Keratinocyte (primary cell): Measurements from ENCODE around the gene SLC7A1. TPM values are rescaled to one million over a fixed set of nuclear protein-coding genes. Genes with fewer than 3 reads are reported as not detected.

Source experiments
- DNase-seq: peaks from one replicate; pipeline ENCODE4 v3.0.0-alpha.2; 2011; ENCODE audit warnings: low read depth, missing footprints, low spot score
- FAIRE-seq: peaks from 2 replicates; lab custom pipeline; 2011; peaks lifted over from hg19 to GRCh38; lab: Jason Lieb, UNC
- H2AFZ ChIP-seq: 2 replicates; pipeline ENCODE4 v1.6.0; 2012; ENCODE audit warnings: low read length, control low read depth, inconsistent platforms; ENCODE audit not compliant: control insufficient read depth
- H3K27ac ChIP-seq: 2 replicates; pipeline ENCODE4 v1.5.1; 2011; ENCODE audit warnings: low read length; ENCODE audit not compliant: control insufficient read depth, insufficient read depth
- H3K27me3 ChIP-seq: 3 replicates; pipeline ENCODE4 v1.6.0; 2011; ENCODE audit warnings: low read length; ENCODE audit not compliant: control insufficient read depth, insufficient read depth; ENCODE audit errors: extremely low read depth
- H3K36me3 ChIP-seq, 2 experiments: 2 replicates in 1 of 2; 3 replicates in 1 of 2; pipeline ENCODE4 v1.5.1; 2011; ENCODE audit warnings: low read length in 2 of 2, mild to moderate bottlenecking in 1 of 2; ENCODE audit not compliant: control insufficient read depth in 2 of 2, insufficient read depth in 2 of 2; ENCODE audit errors: extremely low read depth in 1 of 2
- H3K4me1 ChIP-seq: 3 replicates; pipeline ENCODE4 v1.5.1; 2011; ENCODE audit warnings: low read length; ENCODE audit not compliant: control insufficient read depth, insufficient read depth; ENCODE audit errors: extremely low read depth
- H3K4me2 ChIP-seq: 3 replicates; pipeline ENCODE4 v1.6.0; 2011; ENCODE audit warnings: low read depth, low read length; ENCODE audit not compliant: control insufficient read depth, insufficient read depth; ENCODE audit errors: extremely low read depth
- H3K4me3 ChIP-seq, 3 experiments: fragments of 200-600 bp in 1 of 3; sonication (generic) in 1 of 3; 2 replicates in 2 of 3; 3 replicates in 1 of 3; pipeline ENCODE4 v1.5.1; 2011 to 2016; ENCODE audit warnings: low read length in 3 of 3, mild to moderate bottlenecking in 3 of 3, control low read depth in 2 of 3, inconsistent platforms in 1 of 3, low read depth in 1 of 3, mixed read lengths in 1 of 3, mixed run types in 1 of 3, moderate library complexity in 1 of 3; ENCODE audit not compliant: control insufficient read depth in 2 of 3, insufficient read depth in 2 of 3; ENCODE audit errors: extremely low read depth in 1 of 3
- H3K79me2 ChIP-seq: 2 replicates; pipeline ENCODE4 v1.6.0; 2012; ENCODE audit warnings: low read length; ENCODE audit not compliant: control insufficient read depth, insufficient read depth
- H3K9ac ChIP-seq: 3 replicates; pipeline ENCODE4 v1.6.0; 2011; ENCODE audit warnings: low read length; ENCODE audit not compliant: control insufficient read depth, insufficient read depth; ENCODE audit errors: extremely low read depth
- H3K9me1 ChIP-seq: 3 replicates; pipeline ENCODE4 v1.6.0; 2011; ENCODE audit warnings: low read length; ENCODE audit not compliant: control insufficient read depth, insufficient read depth; ENCODE audit errors: extremely low read depth
- H3K9me3 ChIP-seq: 2 replicates; pipeline ENCODE4 v1.5.1; 2012; ENCODE audit warnings: low read depth, low read length; ENCODE audit not compliant: control insufficient read depth
- H4K20me1 ChIP-seq: 3 replicates; pipeline ENCODE4 v1.6.0; 2011; ENCODE audit warnings: low read length; ENCODE audit not compliant: control insufficient read depth, insufficient read depth; ENCODE audit errors: extremely low read depth
- EZH2 ChIP-seq: IDR thresholded peaks from one replicate; pipeline ENCODE4 v1.6.1; 2012; ENCODE audit warnings: inconsistent platforms, mild to moderate bottlenecking, low read length, moderate library complexity
- dilution Hi-C: fragments of 300-500 bp; cut with MboI; formaldehyde crosslinking; loops from one replicate; pipeline ENCODE4 v1.7.0; 2020; ENCODE audit warnings: low sequenced_read_pairs; ENCODE audit not compliant: extremely low pct_ligation_motif_present
- polyA plus RNA-seq, 5 experiments: library from polyadenylated mRNA; depleted of rRNA in 3 of 5; stranded (reverse) in 3 of 5; stranded (forward) in 1 of 5; unstranded in 1 of 5; fragments of >200 nt; gene quantifications; 1 replicate in 1 of 5; 2 replicates in 3 of 5; 3 replicates in 1 of 5; pipeline versions ENCODE4 v1.2.1 to v1.2.3, GENCODE V29; 2011 to 2012; ENCODE audit warnings: missing spikeins in 2 of 5, low read depth in 1 of 5, low replicate concordance in 1 of 5
- TF ChIP-seq, protein P1 (sequence below), 3 experiments: IDR thresholded peaks in 1 of 3; conservative IDR thresholded peaks in 1 of 3; optimal IDR thresholded peaks in 1 of 3; 2 replicates in 2 of 3; 3 replicates in 1 of 3; pipeline versions ENCODE3 to v1.5.1; 2011; ENCODE audit warnings: low read length in 3 of 3, mild to moderate bottlenecking in 3 of 3, moderate library complexity in 2 of 3, control low read depth in 1 of 3, inconsistent platforms in 1 of 3; ENCODE audit not compliant: insufficient read depth in 2 of 3; ENCODE audit errors: extremely low read depth in 1 of 3

The SLC7A1 gene
- polyA plus RNA-seq, 1 donor (not counting 4 experiments of a cell fraction or from before 2014, with no cell fraction given), result 41.5 TPM

- H3K4me1 ChIP-seq, result peaks cover 79% of the 10 kb centered on the region
- FAIRE-seq (no peak), DNase-seq (no peak)
- H3K9me3 ChIP-seq, result no peaks in the 10 kb centered on the region
- TF ChIP-seq, protein P1, sequence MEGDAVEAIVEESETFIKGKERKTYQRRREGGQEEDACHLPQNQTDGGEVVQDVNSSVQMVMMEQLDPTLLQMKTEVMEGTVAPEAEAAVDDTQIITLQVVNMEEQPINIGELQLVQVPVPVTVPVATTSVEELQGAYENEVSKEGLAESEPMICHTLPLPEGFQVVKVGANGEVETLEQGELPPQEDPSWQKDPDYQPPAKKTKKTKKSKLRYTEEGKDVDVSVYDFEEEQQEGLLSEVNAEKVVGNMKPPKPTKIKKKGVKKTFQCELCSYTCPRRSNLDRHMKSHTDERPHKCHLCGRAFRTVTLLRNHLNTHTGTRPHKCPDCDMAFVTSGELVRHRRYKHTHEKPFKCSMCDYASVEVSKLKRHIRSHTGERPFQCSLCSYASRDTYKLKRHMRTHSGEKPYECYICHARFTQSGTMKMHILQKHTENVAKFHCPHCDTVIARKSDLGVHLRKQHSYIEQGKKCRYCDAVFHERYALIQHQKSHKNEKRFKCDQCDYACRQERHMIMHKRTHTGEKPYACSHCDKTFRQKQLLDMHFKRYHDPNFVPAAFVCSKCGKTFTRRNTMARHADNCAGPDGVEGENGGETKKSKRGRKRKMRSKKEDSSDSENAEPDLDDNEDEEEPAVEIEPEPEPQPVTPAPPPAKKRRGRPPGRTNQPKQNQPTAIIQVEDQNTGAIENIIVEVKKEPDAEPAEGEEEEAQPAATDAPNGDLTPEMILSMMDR (optimal IDR thresholded peaks at IDR 0.05 in 1 of 3, IDR thresholded peaks at IDR 0.05 in 1 of 3, conservative IDR thresholded peaks at IDR 0.05 in 1 of 3; ENCODE audit: extremely low read depth in 1 of 3, insufficient read depth in 2 of 3, low read length in 3 of 3), result no peak
- H2AFZ ChIP-seq, result no peak overlapping the region
- no peak overlapping the region for H3K4me2 ChIP-seq
- no peaks in the 10 kb centered on the region for H3K27me3 ChIP-seq
- dilution Hi-C loops, result no loop called here
- H3K27ac ChIP-seq, result no peak overlapping the region
- H3K36me3 ChIP-seq, result peaks cover 0 to 2% of the 10 kb centered on the region in 2 experiments
- peaks cover 20% of the 10 kb centered on the region for H3K9me1 ChIP-seq
- H4K20me1 ChIP-seq, result peaks cover 51% of the 10 kb centered on the region
- H3K79me2 ChIP-seq, result peaks cover 97% of the 10 kb centered on the region
- no peak overlapping the region for H3K4me3 ChIP-seq
- no peak overlapping the region for H3K9ac ChIP-seq
These were observed 30.7 kb downstream of the SLC7A1 start for GRCh38 chr13:29564818-29565217.

DNA sequence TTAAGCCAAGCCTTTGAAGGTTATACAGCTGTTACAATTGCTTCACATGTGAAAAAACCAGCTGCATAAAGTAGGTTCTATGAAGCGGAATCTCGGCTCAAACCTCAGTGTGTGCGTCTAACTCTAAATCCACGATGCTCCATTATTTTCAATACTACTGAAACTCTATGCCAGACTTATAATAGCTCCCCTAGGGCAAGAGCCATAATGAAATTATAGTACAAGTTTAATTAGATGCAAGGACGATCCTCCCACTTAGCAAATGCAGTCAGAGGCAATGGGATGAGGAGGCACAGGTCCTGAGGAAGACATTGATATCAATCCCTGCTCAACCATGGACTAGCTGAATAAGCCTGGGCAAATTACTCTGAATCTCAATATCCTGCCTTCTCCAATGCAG, 31.1 kb downstream of the SLC7A1 start:
- no peaks in the 10 kb centered on the region for H3K27me3 ChIP-seq
- peaks cover 0 to 2% of the 10 kb centered on the region in 2 experiments for H3K36me3 ChIP-seq
- FAIRE-seq (peak; percentile 5), DNase-seq (no peak)
- no peak overlapping the region for H3K9ac ChIP-seq
- H3K27ac ChIP-seq, result no peak overlapping the region
- H3K4me2 ChIP-seq, result no peak overlapping the region
- TF ChIP-seq EZH2, result no peak
- TF ChIP-seq, protein P1 (optimal IDR thresholded peaks at IDR 0.05 in 1 of 3, IDR thresholded peaks at IDR 0.05 in 1 of 3, conservative IDR thresholded peaks at IDR 0.05 in 1 of 3; ENCODE audit: extremely low read depth in 1 of 3, insufficient read depth in 2 of 3, low read length in 3 of 3), result no peak
- no peak overlapping the region for H2AFZ ChIP-seq
- no peaks in the 10 kb centered on the region for H3K9me3 ChIP-seq
- peaks cover 16% of the 10 kb centered on the region for H3K9me1 ChIP-seq
- dilution Hi-C loops, result no loop called here
- peaks cover 51% of the 10 kb centered on the region for H4K20me1 ChIP-seq
- peaks cover 92% of the 10 kb centered on the region for H3K79me2 ChIP-seq
- H3K4me1 ChIP-seq, result peaks cover 75% of the 10 kb centered on the region
- H3K4me3 ChIP-seq, result no peak overlapping the region
